ENCODE measurements around the gene SPAG16. TPM values are rescaled to one million over a fixed set of nuclear protein-coding genes. Genes with fewer than 3 reads are reported as not detected.

The SPAG16 gene
- total RNA-seq, 1 donor from 2014 or later: 7.6 TPM

DNA sequence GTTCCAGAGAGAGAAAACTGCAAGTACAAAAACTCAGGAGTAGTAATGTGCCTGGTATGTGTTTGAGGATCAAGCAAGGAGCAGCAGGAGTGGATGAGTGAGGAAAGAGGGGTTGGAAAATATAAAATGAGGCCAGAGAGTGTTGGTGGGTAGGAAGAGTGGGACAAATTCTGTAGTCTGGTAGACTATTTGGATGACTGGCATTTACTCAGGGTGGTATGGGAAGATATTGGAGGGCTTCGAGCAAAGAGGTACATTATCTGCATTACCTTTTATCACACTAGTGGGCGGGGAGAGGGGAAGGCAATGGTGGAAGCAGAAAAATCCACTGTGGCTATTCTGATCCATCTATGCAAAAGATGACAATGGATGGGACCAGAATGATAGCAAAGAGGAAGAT is 744.9 kb downstream of the SPAG16 start:
- no peaks in the 10 kb centered on the region for H3K4me1 ChIP-seq
- DNase-seq (ENCODE audit: low spot score in 2 of 2): no peak
- no peaks in the 10 kb centered on the region for H3K36me3 ChIP-seq
- H3K27ac ChIP-seq: no peak overlapping the region
- TF ChIP-seq, protein P1, sequence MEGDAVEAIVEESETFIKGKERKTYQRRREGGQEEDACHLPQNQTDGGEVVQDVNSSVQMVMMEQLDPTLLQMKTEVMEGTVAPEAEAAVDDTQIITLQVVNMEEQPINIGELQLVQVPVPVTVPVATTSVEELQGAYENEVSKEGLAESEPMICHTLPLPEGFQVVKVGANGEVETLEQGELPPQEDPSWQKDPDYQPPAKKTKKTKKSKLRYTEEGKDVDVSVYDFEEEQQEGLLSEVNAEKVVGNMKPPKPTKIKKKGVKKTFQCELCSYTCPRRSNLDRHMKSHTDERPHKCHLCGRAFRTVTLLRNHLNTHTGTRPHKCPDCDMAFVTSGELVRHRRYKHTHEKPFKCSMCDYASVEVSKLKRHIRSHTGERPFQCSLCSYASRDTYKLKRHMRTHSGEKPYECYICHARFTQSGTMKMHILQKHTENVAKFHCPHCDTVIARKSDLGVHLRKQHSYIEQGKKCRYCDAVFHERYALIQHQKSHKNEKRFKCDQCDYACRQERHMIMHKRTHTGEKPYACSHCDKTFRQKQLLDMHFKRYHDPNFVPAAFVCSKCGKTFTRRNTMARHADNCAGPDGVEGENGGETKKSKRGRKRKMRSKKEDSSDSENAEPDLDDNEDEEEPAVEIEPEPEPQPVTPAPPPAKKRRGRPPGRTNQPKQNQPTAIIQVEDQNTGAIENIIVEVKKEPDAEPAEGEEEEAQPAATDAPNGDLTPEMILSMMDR (IDR thresholded peaks at IDR 0.05): no peak
- intact Hi-C loops (cut with DNase I): no loop called here
- no peaks in the 10 kb centered on the region for H3K9me3 ChIP-seq
- no peaks in the 10 kb centered on the region for H3K27me3 ChIP-seq
- H3K4me3 ChIP-seq: no peak overlapping the region

DNA sequence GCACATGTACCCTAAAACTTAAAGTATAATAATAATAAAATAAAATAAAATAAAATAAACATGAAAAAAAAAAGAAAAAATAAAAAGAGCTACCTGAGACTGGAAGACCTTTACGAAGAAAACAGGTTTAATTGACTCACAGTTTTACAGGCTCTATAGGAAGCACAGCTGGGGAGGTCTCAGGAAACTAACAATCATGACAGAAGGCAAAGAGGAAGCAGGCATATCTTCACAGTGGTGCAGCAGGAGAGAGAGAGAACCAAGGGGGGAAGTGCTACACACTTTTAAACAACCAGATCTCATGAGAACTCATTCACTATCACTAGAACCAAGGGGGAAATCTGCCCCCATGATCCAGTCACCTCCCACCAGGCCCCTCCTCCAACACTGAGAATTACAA is 747.3 kb downstream of the SPAG16 start:
- Histone ChIP-seq H3K27me3 (no peaks in the 10 kb centered on the region), H3K4me3 (no peak overlapping the region), H3K36me3 (no peaks in the 10 kb centered on the region), H3K27ac (no peak overlapping the region), H3K9me3 (no peaks in the 10 kb centered on the region), H3K4me1 (no peaks in the 10 kb centered on the region)
- intact Hi-C loops (cut with DNase I): no loop called here
- TF ChIP-seq, protein P1 (IDR thresholded peaks at IDR 0.05): no peak
- no peak for DNase-seq (ENCODE audit: low spot score in 2 of 2)

DNA sequence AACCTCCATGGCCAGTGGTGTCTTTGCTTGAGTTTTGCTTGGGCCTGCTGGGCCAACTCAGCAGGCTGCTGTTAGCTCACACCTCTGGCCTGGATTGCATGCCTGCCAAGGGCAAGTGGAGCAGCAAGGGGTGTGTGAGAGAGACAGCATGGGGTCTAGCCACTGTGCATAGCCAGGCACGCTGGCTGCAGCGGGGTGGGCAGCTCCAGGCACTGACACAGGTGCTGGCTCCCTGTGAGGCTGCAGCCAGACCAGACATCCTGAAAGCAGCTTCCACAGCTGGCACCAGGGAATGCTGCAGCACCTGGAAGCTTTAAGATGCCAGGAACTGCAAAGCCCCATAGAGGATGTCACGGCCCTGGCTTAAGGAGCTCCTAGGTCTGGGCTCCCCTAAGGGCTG is 750.2 kb downstream of the SPAG16 start:
- no peak overlapping the region for H3K27ac ChIP-seq
- H3K9me3 ChIP-seq: no peaks in the 10 kb centered on the region
- no peaks in the 10 kb centered on the region for H3K27me3 ChIP-seq
- intact Hi-C loops (cut with DNase I): no loop called here
- DNase-seq (ENCODE audit: low spot score in 2 of 2): no peak
- H3K36me3 ChIP-seq: no peaks in the 10 kb centered on the region
- H3K4me1 ChIP-seq: no peaks in the 10 kb centered on the region
- H3K4me3 ChIP-seq: no peak overlapping the region
- TF ChIP-seq, protein P1 (IDR thresholded peaks at IDR 0.05): no peak

DNA sequence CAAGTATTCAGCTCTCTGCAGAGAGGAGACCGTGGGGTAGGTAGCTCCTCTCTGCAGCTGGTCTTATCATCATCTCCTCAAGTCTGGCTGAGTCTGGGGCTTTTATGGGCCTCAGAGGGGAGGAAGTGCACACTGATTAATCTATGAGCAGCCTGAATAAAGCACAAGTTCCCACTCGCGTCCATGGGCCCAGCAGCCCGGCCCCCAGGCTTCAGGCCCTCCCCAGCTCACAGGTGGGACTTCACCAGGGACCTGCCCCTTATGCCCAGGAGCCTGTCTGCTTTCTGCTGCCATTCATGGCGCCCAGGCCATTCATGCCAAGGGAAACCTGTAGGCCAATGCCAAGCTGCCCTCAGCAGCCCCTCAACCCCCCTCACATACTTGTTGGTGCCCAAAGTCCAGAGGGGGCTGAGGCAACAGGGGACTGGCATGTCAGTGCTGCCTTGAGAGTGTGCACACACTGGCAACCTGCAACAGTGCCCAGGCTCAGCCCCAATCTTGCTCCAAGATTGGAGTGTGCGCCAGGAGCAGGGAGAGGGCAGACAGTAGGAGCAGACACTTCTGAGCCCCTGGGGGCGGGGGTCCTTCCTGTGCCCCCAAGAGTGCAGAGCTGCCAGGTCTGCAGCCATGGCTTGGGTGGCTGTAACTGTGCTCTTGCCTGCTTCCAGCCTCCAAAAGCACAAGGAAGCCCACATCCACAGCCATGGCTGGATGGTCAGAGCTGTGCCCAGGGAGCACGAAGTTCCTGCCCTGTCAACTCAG is 751.0 kb downstream of the SPAG16 start:
- TF ChIP-seq, protein P1 (IDR thresholded peaks at IDR 0.05): no peak
- intact Hi-C loops (cut with DNase I): no loop called here
- Histone ChIP-seq H3K4me1 (no peaks in the 10 kb centered on the region), H3K4me3 (no peak overlapping the region), H3K27ac (no peak overlapping the region), H3K27me3 (no peaks in the 10 kb centered on the region), H3K9me3 (no peaks in the 10 kb centered on the region), H3K36me3 (no peaks in the 10 kb centered on the region)
- no peak for DNase-seq (ENCODE audit: low spot score in 2 of 2)

DNA sequence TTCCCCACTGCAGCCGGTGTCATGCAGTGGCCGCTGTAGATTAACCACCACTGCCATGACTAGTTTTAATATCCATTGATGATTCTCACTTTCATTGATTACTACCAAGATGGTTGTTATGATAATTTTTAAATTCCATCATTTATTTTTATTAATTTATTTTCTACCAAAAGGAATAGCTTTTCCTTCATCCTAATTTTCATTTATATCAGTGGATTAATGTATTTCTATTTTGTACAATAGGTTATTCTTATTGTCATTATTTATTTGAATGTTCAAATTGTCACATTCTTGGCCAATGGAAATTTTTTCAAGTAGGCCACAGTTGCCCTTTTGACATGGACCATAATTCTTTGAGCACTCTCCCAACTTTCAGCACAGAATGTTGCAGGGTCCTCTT is 751.7 kb downstream of the SPAG16 start:
- no peak overlapping the region for H3K27ac ChIP-seq
- no peaks in the 10 kb centered on the region for H3K27me3 ChIP-seq
- H3K9me3 ChIP-seq: peaks cover 0 to 6% of the 10 kb centered on the region in 2 donors
- TF ChIP-seq, protein P1 (IDR thresholded peaks at IDR 0.05): no peak
- DNase-seq (ENCODE audit: low spot score in 2 of 2): no peak
- intact Hi-C loops (cut with DNase I): no loop called here
- no peak overlapping the region for H3K4me3 ChIP-seq
- no peaks in the 10 kb centered on the region for H3K4me1 ChIP-seq
- no peaks in the 10 kb centered on the region for H3K36me3 ChIP-seq
